ENCODE data around the gene CTDP1.
"Not testable (repeated sequence)": the region's sequence is repeated elsewhere in the genome, so short reads cannot be mapped to it uniquely, and the experiment has no call there.

CTDP1 gene

GRCh38 chr18:79682894-79683625 is 3.5 kb downstream of the CTDP1 start:
- DNase-seq = peak in 1 of 5 donors; percentile 38

DNA sequence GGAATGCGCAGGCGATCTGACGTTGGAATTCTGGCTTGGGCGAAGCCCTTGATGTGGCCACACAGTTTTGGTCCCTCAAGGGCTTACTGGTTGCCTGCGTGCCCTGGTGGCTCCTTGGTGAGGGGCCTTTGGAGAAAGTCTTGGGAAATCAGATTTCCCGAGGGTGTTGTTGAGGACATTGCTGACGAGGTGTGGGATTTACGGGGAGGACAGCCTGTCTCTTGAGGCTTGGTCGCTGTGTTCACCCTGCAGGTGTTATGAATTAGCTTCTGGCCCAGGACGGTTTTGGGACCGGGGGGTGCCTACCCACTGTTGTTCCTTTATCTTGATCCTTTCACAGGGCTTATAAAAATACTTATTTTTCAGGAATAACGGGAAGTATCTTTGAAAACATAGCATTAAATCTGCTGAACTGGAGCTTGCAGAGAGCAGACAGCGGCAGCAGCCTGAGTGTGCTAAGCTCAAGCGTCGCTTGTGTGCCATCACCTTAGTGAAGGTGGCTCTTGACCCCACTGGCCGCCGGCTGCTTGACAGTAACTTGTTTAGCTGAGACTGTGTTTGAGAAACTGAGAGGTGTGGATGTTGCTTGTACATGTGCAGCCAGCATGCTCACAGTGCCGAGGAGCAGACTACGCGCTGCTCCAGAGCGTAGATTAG is 4.2 kb downstream of the CTDP1 start:
- no peak for DNase-seq

DNA sequence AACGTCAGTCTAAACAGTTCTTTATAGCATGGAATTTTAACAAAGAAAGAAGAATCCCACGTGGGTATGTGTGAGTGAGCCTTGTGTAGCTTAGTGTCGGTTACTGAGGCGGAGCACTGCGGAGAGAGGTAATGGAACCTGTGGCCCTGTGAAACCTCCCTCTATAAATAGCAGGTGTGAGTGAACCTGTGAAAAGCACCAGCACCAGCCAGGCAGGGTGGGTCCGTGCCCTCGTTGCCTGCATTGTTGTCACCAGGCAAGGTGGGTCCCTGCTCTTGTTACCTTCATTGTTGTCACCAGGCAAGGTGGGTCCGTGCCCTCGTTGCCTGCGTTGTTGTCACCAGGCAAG is 4.7 kb downstream of the CTDP1 start:
- DNase-seq = no peak

GRCh38 chr18:79684787-79685186 is 5.2 kb downstream of the CTDP1 start:
- no peak for DNase-seq

DNA sequence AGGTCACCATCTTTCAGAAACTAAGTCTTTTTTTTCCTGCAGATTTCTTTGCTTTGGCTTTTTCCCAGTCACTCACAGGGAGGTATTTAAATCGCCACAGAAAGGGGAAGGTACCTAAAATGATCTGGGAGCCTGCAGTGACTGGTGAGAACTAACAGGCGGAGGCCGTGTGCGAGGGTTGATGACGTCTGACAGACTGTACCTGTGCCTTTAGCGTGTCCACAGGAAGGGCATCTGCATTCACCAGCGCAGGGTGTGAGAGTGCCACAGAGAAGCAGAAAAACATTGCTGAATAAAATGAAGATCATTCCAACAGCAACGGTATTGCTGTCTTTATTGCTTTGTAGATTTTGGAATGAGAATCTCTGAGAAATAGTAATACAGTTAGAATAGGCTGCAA is 5.7 kb downstream of the CTDP1 start:
- no peak for DNase-seq

DNA sequence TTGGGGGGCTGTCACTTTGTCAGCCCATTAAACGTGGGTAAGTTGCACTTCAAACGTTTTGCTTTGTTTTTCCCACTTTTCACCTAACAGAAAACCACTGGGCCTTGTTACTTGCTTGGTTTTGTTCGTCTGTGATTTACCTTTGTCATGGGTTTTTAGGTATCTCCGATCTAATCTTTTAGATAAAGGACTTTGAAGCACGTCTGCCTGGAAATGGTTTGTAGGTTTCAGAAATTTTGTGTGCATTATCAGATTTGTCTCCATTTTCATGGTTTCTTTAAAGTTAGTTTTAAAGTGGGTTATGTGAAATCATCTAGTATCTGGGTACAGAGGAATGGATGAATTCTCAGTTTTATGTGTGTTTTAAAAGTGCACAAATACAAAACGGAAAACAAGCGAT is 6.4 kb downstream of the CTDP1 start:
- DNase-seq = no peak

DNA sequence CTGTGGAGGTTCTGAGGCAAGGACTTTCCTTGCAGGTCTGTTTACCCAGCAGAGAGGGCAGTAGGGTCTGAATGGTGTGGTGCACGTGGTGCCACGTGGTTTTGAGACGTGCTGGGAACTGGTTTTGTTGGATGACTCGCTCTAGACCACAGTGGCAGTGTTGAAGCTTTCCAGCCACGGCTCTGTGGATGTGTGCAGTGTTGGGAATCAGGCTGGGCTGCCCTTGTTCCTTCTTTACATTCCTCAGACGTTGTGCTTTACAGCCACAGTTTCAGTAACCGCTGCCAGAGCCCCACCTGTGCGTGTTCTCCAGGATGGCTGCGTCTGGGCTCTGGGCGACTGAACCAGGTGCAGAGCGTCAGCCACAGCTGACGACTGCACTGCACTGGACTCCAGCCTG is 8.2 kb downstream of the CTDP1 start:
- no peak for DNase-seq

DNA sequence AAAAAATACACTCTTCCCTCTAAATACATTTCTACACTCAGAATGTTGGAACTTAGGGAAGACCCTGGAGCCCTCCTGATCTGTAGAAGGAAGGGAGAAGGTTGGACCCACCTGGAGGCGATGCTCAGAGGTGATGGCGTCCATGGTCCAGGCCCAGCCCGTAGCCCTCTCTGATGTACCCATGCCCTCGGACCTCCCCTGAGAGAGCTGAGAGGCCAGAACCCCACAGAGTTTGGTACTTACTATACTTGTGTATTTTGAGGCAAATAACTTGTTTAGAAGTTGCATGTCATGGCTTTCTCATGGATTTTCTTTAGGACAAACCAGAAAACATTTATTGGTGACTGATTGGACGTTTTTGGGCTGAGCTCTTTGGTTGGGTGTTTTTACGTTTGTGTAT is 10.5 kb downstream of the CTDP1 start:
- DNase-seq = no peak

DNA sequence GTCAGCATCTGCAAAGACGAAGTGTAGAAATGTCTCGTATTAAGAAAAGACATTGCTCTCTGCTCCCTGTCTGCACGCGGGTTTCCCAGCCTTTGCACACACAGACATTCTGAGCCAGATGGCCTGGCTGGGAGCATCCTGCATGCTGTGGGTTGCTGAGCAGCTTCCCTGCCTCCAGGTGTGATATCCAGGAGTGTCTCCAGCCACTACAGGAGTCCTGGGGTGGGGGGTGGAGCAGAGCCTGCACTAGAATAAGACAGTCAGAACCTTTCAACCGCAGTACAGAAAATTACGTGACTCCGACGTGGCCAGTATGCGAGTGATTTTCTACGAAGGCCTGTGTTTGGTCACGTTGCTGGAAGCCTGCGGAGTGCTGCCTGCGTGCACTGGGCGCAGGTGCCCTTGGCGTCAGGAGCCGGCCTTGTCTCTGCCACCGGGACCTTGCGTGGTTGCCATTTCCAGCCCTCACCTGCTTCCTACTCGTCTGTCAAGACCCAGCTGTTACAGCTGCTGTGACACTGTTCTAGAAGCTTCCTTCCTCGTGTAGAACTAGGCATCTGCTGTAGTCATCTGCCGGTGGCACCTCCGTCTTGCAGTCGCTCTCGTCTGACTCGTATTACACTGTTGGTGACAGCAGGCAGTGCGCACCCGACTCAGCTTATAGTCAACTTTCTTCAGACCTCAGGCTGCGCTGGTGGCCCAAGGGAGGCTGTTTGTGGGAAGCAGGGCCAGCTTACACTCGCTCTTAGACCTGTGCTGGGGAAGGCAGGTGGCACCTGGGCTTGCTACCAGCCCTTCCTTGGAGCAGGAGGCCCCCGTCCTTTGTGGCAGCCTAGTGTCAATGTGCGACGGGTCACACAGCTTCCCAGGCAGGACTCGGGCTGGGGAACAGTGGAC is 11.2 kb downstream of the CTDP1 start:
- DNase-seq = no peak

DNA sequence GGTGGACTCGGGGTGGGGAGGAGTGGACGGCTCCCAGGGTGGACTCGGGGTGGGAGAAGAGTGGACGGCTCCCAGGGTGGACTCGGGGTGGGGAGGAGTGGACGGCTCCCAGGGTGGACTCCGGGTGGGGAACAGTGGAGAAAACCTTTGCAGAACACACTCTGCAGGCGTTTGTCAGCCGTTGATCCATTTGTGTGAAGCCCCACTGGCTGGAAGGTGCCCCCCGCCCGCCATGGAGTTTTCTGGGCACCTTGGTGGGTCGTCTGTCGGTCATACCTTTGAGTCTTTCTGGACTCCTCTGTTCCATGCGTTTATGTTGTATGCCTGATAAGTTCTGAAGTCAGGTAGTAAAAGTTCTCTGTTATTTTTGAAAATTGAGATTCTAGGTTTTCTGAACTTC is 12.5 kb downstream of the CTDP1 start:
- no peak for DNase-seq

DNA sequence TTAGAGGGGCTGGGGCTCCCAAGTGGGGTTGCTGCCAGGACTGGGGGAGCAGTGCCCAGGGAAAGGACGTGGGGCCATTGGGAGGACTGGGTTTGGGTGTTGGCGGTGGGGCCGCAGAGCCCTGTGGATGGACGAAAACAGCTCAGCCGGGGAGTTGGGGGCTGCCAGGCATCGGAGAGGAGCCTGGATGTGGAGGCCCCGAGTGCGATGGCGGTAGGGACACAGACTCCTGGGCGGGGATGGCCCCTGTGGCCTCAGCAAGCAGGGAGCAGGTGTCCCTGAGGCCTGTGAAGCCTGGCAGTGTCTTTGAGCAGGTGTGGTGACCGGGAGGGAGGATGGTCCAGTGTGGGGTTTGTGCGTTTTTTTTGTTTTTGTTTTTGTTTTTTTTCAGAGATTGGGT is 13.3 kb downstream of the CTDP1 start:
- no peak for DNase-seq

DNA sequence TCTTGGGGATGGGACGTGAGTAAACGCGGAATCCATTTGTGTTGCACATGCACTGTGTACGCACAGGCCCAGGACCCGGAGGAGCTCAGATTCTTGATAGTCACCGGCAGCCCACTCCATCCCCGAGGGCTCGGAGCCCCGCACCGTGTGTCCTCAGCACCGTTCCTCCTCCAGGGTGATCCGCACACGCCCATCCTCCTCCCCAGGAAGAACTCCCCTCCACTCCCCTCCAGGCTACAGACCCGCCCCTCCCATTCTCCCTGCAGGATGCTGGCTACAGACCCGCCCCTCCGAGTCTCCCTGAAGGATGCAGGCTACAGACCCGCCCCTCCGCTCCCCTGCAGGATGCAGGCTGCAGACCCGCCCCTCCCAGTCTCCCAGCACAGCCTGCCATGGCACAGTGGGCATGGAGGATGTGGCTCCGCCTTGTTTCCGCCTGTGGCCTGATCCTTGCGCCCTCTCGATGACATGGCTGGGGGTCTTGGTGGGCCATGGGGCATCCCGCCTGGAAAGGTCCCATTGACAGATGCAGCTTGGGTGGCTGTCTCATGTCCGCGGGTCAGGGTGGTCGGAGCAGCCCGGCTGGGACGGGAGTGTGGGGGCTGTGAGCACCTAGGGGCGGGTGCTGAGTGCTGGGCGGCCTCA is 14.1 kb downstream of the CTDP1 start:
- DNase-seq = no peak

DNA sequence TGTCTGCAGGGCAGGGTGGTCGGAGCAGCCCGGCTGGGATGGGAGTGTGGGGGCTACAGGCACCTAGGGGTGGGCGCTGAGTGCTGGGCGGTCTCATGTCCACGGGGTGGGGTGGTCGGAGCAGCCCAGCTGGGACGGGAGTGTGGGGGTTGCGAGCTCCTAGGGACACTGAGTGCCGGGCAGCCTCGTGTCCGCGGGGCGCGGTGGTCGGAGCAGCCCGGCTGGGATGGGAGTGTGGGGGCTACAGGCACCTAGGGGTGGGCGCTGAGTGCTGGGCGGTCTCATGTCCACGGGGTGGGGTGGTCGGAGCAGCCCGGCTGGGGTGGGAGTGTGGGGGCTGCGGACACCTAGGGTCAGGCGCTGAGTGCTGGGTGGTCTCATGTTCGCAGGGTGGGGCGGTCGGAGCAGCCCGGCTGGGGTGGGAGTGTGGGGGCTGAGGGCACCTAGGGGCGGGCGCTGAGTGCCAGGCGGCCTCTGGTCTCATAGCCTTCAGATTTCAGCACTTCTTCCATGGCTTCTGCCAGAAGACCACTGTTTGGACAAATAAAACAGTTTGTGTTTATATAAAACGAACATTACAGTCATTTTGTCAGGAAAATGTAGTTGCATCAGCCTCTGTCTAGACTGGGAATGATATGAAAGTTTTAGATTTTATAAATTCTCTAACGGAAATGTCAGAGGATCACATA is 14.7 kb downstream of the CTDP1 start:
- not testable (repeated sequence) for DNase-seq

GRCh38 chr18:79694895-79695213 is 15.3 kb downstream of the CTDP1 start:
- DNase-seq = no peak

- DNase-seq = no peak
Observed at GRCh38 chr18:79695269-79695668, 15.7 kb downstream of the CTDP1 start.

DNA sequence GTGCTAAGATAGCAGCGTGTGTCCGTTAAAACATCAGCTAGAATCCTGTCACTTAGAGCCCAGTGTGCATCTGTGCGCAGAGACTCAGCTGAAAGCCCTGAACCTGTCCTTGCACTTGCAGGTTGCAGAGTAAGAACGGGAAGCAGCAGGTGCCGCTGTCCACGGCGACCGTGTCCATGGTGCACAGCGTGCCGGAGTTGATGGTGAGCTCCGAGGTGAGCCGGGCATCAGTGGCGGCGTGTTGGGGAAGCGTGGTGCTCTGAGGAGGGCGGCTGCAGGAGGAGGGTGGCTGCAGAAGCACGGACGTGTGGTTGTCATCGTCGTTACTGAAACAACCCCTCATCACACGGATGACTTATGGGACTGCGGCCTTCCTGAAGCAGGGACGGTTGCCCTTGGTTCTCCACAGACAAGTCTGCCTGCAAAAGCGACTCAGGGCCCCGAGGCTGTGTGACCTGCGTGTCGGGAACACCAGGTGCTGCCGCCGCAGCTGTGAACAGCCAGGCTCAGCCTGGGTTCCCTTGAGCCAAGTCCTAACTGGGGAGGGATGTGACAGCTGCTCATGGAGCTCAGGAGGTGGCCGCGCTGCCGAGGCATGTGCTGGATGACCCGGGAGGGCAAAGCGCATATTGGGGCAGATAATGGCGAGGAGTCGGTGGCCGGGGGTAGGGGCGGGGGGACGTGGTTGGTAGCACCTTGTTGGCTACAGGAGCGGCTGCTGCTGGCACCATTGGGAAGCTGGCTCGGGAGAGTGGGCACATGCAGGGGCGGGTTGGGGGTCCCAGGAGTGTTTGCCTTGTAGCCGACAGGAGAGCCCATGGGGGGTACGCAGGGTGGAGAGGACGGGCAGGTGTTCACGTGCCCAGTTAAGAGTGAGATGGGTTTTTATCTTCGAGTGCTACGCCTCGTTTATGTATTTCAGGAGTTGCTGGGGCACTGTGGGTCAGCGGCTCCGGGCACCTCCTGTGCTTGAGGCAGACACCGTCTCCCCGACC is 16.6 kb downstream of the CTDP1 start:
- DNase-seq = no peak

- no peak for DNase-seq
Observed at GRCh38 chr18:79697178-79697577, 17.6 kb downstream of the CTDP1 start.

DNA sequence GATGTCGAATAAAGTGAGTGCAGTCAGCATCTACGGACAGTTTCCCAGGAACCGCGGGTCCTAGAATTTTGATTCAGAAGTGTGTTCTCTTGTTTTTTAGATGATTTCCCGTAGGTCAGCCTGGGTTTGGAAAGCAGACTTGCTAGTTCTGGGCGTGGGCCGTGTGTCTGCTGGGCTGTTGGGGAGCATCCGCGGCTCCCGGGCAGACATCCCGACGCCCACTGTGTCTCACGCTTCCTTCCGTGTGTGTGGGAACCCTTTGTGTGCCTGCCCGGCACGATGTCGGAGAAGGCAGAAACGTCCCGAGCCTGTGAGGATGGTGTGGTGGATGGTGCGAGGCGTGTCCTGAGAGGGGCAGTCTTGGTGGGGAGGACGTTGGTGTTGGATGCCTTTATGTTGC is 18.4 kb downstream of the CTDP1 start:
- DNase-seq = no peak

DNA sequence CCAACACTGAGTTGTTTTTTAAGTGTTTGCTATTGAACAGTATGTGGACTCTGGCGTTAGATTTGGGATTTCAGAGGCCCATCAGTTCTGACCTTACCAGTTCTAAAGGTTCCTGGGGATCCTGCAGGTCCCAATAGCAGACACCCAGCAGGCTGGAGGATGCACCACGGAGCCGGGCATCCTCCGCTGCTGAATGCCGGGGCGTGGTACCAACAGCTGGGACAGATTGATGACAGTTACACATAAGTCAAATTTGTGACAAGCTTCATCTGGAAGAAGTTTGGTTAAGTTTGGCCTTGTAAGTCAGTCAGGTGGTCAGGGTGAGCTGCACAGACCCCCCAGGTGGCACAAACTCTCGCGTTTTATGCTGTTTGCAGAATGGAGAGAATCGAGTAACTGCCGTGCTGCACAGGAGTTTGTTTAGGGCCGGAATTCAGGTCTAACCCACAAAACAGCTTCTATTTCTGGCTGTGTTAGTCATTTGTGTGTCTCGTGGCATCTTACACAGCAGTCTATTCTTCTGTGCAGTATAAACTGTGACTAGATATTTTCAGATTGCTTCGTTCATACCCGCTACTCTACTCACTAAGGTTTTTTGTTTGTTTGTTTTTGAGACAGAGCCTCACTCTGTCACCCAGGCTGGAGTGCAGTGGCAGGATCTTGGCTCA is 19.2 kb downstream of the CTDP1 start:
- DNase-seq = no peak

DNA sequence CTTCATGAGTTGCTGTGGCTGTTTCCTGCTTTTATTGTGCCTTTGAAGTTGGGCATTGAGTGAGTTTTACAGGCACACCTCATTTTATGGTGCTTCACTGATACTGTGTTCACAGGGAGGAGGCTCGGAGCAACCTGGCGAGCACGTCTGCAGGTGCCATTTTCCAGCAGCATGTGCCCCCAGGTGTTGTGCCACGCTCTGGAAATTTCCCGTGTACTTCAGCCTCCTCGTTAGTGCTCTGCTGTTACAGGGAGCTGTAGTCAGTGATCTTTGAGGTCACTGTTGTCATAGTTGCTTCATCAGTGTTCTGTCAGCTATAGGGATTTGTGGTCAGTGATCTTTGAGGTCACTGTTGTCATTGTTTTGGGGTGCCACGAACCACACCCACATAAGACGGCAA is 20.1 kb downstream of the CTDP1 start:
- no peak for DNase-seq

DNA sequence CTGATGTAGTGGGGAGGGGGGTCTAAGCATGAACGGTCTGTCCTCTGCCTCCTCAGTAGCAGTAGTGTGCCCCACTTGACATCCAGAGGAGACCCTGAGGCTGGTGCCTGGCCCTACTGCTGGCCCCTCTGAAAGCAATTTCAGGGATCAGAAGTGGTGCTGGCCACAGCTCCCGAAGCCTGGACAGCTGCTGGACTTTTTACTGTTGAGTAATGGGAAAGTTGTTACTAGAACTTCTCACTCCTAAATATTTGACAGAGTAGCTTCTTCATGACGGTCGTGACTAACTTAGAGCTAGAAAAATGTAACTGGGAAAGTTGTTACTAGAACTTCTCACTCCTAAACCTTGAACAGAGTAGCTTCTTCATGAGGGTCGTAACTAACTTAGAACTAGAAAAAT is 23.3 kb downstream of the CTDP1 start:
- no peak for DNase-seq
